ENCODE data around the gene SHISAL2A.

DNA sequence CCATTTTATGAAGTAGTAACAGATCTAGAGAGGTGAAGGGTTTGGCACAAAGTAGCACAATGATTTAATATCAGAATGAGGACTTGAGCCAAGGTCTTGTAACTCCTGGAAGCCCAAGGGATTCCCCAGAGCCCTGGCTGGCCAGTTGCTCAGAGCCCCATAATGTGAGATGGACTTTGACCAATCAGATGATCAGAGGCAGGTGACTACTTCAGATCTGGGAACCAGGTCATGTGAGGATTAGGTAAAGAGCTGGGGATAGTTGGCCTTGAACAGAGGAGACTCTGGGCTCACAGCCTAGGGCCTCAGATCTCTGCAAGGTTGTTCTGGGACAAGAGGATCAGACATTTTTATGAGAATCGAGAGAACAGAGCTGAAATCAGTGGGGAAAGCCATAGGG is 18.9 kb downstream of the SHISAL2A start:
- no peak for TF ChIP-seq GATA2 (IDR thresholded peaks at IDR 0.05; ENCODE audit: low read depth, low read length)
- TF ChIP-seq GATA3 (IDR thresholded peaks at IDR 0.05; ENCODE audit: low read depth, low read length), result no peak
